ENCODE data around the gene KRT72.

Gene KRT72

GRCh38 chr12:52600941-52601481 is at the start of gene KRT72:
KRT72 (minus strand) TSS chr12:52601463; CDS start chr12:52601452, 11 bp downstream.
- Mint-ChIP-seq H3K4me3 (no peak within 1 kb of the TSS), H3K9me3 (ENCODE audit: low read depth) (no peaks in the 10 kb centered on the region), H3K27ac (no peak within 1 kb of the TSS), H3K27me3 (no peaks in the 10 kb centered on the region), H3K36me3 (peaks cover 9% of the 10 kb centered on the region), H3K4me1 (ENCODE audit: low read depth) (peaks cover 47% of the 10 kb centered on the region)

DNA sequence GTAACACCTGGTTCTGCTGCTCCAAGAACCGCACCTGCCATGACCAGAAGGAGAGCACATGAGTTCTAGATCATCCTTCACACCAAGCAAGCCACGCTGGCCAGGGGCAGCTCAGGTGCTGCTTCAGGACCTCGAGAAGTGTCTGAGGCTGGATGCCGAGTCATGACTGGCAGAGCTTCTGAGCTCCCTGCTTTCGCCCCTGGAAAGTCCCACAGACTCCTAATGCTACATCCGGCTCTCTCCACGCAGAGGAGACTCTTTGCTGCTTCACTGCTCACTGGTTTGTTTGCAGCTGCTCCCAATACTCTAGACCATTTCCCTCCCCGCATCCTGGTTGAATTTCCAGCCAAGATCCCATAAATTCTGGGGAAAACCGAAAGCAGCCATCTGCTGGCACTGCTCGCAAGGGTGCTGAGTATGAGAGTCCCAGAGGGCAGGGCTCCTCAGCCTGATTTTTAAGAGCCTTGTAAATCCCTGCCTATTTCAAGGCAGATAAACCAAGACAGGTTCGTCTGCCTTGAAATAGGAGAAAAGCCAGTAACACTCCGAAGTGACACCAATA is 49.3 kb upstream of the KRT72 start:
- H3K27ac Mint-ChIP-seq: no peak overlapping the region
- H3K4me3 Mint-ChIP-seq: no peak overlapping the region
- H3K9me3 Mint-ChIP-seq (ENCODE audit: low read depth): no peaks in the 10 kb centered on the region
- peaks cover 3% of the 10 kb centered on the region for H3K36me3 Mint-ChIP-seq
- peaks cover 58% of the 10 kb centered on the region for H3K4me1 Mint-ChIP-seq (ENCODE audit: low read depth)
- no peaks in the 10 kb centered on the region for H3K27me3 Mint-ChIP-seq

- H3K27me3 Mint-ChIP-seq: no peaks in the 10 kb centered on the region
Observed at GRCh38 chr12:52649066-52649465, 47.8 kb upstream of the KRT72 start.

DNA sequence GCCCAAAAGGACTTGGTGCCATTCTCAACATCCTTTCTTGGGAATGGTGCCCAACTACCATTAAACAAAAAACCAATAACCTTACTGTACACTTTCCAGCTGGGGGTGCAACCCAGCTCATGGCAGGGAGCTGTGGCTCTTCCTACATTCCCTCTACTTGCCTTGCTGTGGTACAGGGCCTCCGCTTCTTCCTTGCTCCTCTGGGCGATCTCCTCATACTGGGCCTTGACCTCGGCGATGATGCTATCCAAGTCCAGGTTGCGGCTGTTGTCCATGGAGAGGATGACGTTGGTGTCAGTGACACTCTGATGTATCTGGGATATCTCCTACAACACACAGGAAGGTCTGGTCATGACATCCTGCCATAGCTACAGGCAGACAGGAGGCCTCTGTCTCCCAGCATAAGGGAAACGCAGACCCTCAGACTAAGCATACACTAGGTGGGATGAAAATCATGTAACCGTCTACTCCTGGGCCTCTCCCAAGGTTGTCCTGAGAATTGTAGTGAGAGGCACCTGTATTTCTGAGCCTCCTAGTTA is 46.8 kb upstream of the KRT72 start:
- Mint-ChIP-seq H3K4me1 (ENCODE audit: low read depth) (peaks cover 75% of the 10 kb centered on the region), H3K9me3 (ENCODE audit: low read depth) (no peaks in the 10 kb centered on the region), H3K27ac (no peak overlapping the region), H3K36me3 (no peaks in the 10 kb centered on the region), H3K27me3 (no peaks in the 10 kb centered on the region), H3K4me3 (no peak overlapping the region)

More at GRCh38 chr12:52649066-52649465, 47.8 kb upstream of the KRT72 start:
- H3K27ac Mint-ChIP-seq: no peak overlapping the region
- peaks cover 66% of the 10 kb centered on the region for H3K4me1 Mint-ChIP-seq (ENCODE audit: low read depth)
- H3K9me3 Mint-ChIP-seq (ENCODE audit: low read depth): no peaks in the 10 kb centered on the region
- peak overlapping the region; percentile 21 for H3K4me3 Mint-ChIP-seq
- peaks cover 3% of the 10 kb centered on the region for H3K36me3 Mint-ChIP-seq

GRCh38 chr12:52647601-52648000 is 46.3 kb upstream of the KRT72 start:
- H3K9me3 Mint-ChIP-seq (ENCODE audit: low read depth): no peaks in the 10 kb centered on the region
- H3K4me1 Mint-ChIP-seq (ENCODE audit: low read depth): peaks cover 78% of the 10 kb centered on the region
- no peaks in the 10 kb centered on the region for H3K27me3 Mint-ChIP-seq
- H3K27ac Mint-ChIP-seq: no peak overlapping the region
- H3K4me3 Mint-ChIP-seq: no peak overlapping the region
- H3K36me3 Mint-ChIP-seq: no peaks in the 10 kb centered on the region

DNA sequence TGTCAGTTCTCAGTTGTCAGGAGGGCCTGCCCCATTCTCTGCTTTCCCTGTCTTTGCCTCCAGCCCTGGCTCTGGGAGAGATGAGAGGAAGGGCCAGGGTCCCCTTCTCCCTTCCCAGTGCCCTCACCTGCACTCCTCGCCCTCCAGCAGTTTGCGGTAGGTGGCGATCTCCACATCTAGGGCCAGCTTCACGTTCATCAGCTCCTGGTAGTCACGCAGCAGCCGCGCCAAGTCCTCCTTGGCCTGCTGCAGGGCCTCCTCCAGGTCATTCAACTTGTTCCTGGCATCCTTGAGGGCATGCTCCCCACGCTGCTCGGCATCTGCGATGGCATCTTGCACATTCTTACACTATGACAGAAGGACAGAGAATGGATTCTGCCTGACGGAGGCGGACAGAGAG is 45.4 kb upstream of the KRT72 start:
- Mint-ChIP-seq H3K27me3 (no peaks in the 10 kb centered on the region), H3K36me3 (no peaks in the 10 kb centered on the region), H3K4me3 (peak overlapping the region; percentile 69), H3K9me3 (ENCODE audit: low read depth) (no peaks in the 10 kb centered on the region), H3K27ac (peak overlapping the region; percentile 95), H3K4me1 (ENCODE audit: low read depth) (peaks cover 87% of the 10 kb centered on the region)

DNA sequence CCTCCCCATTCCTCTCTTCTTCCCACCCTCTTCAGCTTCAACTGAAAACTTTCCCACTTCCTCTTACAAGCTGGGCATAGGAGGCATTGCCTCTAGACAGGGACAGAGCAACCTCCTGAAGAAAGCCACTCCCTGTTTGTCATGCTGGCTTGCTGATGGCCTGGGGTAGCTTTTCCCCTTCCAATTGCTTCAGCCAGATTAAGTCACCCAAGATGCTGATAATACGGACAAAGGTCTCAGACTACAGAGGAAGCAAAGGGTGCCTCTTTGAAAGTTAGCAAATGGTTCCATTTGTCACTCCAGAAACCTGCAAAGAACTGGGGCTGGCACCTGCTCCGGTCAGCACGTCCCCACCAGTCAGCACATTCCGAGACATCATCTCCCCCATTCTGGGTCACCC is 44.7 kb upstream of the KRT72 start:
- H3K27ac Mint-ChIP-seq: peak overlapping the region; percentile 95
- no peaks in the 10 kb centered on the region for H3K36me3 Mint-ChIP-seq
- H3K9me3 Mint-ChIP-seq (ENCODE audit: low read depth): no peaks in the 10 kb centered on the region
- peak overlapping the region; percentile 69 for H3K4me3 Mint-ChIP-seq
- peaks cover 93% of the 10 kb centered on the region for H3K4me1 Mint-ChIP-seq (ENCODE audit: low read depth)
- H3K27me3 Mint-ChIP-seq: no peaks in the 10 kb centered on the region

- peaks cover 97% of the 10 kb centered on the region for H3K4me1 Mint-ChIP-seq (ENCODE audit: low read depth)
- no peaks in the 10 kb centered on the region for H3K27me3 Mint-ChIP-seq
- peak overlapping the region; percentile 69 for H3K4me3 Mint-ChIP-seq
- no peaks in the 10 kb centered on the region for H3K9me3 Mint-ChIP-seq (ENCODE audit: low read depth)
- peak overlapping the region; percentile 95 for H3K27ac Mint-ChIP-seq
- no peaks in the 10 kb centered on the region for H3K36me3 Mint-ChIP-seq
Observed at GRCh38 chr12:52645120-52645761, 44.0 kb upstream of the KRT72 start.

DNA sequence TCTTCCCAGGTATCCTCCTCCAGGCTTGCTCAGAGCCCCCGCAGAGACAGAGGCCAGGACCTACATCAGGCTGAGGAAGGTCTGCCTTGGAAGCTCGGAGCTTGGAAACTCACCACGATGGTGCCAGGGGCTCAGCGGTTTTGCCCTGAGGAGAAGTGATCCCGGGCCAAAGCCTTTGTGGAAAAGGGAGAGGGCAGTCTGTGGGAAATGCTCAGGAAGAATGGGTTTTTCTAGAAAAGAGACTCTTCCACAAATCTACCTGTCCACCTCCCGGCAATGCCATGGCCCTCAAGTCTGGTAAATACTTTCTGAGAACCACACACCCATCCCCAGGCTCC is 42.8 kb upstream of the KRT72 start:
- no peak overlapping the region for H3K4me3 Mint-ChIP-seq
- H3K27me3 Mint-ChIP-seq: no peaks in the 10 kb centered on the region
- H3K27ac Mint-ChIP-seq: no peak overlapping the region
- H3K9me3 Mint-ChIP-seq (ENCODE audit: low read depth): no peaks in the 10 kb centered on the region
- H3K36me3 Mint-ChIP-seq: no peaks in the 10 kb centered on the region
- peaks cover 86% of the 10 kb centered on the region for H3K4me1 Mint-ChIP-seq (ENCODE audit: low read depth)

DNA sequence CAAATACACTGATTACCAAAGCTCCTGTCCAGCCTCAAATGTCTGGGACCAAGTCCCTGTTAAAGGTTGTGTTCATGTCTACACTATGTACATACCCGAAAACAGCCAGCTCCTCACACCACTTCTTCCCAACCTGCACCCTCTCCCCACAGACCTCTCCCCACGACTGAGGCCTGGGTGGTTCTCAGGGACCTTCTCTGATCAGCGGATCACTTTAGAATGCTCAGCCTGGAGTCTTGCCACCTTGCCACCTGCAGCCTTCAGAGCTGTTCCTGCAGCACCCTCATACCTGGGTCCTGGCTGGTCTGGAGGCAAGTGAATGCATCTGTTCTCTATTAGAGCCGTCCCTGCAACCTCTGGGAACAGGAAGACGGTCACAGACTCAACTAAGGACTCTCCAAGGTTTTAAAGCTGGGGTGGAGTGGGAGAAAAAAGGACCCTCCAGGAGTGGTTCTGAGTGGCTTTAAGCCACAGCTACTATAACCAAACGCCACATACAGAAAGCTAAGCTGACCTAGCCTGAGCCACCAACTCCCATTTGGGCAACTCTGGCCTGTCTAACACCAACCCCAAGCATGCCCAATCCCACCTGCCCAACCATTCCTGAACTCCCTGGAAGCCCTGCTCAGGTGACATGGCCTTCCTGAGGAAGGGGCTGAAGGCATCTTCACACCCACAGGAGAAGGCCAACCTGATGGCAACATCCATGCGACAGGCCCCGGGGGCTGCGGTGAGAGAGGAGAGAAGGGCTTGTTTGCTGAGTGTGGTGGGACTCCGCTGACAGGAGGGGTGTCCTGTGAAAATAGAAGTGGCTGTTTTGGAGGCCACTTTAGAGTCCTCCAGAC is 42.2 kb upstream of the KRT72 start:
- Mint-ChIP-seq H3K27me3 (no peaks in the 10 kb centered on the region), H3K27ac (peak overlapping the region; percentile 67)

GRCh38 chr12:52641468-52641867 is 40.2 kb upstream of the KRT72 start:
- Mint-ChIP-seq H3K27ac (peak overlapping the region; percentile 55), H3K4me3 (peak overlapping the region; percentile 45), H3K36me3 (peaks cover 2% of the 10 kb centered on the region), H3K4me1 (ENCODE audit: low read depth) (peaks cover 71% of the 10 kb centered on the region), H3K27me3 (no peaks in the 10 kb centered on the region), H3K9me3 (ENCODE audit: low read depth) (no peaks in the 10 kb centered on the region)

More for the DNA sequence above, 42.2 kb upstream of the KRT72 start:
- Mint-ChIP-seq H3K36me3 (no peaks in the 10 kb centered on the region), H3K9me3 (ENCODE audit: low read depth) (no peaks in the 10 kb centered on the region), H3K4me1 (ENCODE audit: low read depth) (peaks cover 80% of the 10 kb centered on the region), H3K4me3 (peak overlapping the region; percentile 35)

DNA sequence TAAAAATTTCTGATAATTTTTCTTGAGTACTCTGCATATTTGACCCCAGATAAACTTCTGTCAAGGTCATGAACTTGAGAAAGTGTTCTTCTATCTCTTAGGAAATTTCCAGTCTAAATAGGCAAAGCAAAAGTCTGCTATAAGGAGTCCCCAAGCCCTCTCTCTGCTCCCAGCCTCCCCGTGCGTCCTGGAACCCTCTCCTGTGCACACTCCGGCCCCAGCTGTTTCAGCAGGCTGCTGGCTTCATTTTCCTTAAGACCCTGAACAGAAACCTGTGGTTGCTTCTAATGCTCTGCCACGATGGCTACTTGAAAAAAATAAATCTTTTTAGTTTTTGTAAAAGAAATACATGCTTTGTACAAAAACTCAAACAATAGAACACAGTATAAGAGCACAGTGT is 36.0 kb upstream of the KRT72 start:
- H3K36me3 Mint-ChIP-seq: peaks cover 2% of the 10 kb centered on the region
- no peaks in the 10 kb centered on the region for H3K9me3 Mint-ChIP-seq (ENCODE audit: low read depth)
- H3K4me1 Mint-ChIP-seq (ENCODE audit: low read depth): peaks cover 64% of the 10 kb centered on the region
- H3K27ac Mint-ChIP-seq: no peak overlapping the region
- no peaks in the 10 kb centered on the region for H3K27me3 Mint-ChIP-seq
- H3K4me3 Mint-ChIP-seq: no peak overlapping the region

DNA sequence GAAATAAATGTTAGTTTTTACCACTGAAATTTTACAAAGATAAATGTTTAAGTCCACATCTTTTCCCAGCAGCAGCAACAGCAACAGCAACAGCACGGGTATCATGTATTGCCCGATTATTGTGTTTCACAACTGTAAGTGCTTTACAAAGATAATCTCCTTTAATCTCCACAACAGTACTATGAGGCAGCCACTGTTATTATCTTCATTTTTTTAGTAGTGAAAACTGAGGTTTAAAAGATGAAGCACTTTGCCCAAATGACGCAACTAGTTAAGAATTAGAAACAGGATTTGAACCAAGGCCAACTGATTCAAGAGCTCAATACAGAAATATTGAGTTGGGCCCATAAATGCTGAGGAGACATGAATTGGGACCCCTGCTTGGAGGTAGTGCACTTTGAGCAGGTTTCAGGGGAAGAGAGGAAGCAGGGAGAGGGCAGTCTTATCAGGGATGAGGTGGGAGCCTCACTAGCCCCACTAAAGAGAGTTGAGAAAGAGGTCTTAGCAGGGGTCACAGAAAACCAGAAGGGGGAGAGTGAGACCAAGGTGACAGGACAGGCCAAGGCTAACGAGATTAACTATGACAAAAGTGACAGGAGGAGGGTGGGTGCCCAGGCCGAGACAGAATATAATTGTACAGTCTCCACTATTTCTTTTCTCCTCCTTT is 35.5 kb upstream of the KRT72 start:
- Mint-ChIP-seq H3K4me3 (no peak overlapping the region), H3K9me3 (ENCODE audit: low read depth) (no peaks in the 10 kb centered on the region), H3K27me3 (no peaks in the 10 kb centered on the region), H3K4me1 (ENCODE audit: low read depth) (peaks cover 64% of the 10 kb centered on the region), H3K27ac (no peak overlapping the region), H3K36me3 (peaks cover 2% of the 10 kb centered on the region)

DNA sequence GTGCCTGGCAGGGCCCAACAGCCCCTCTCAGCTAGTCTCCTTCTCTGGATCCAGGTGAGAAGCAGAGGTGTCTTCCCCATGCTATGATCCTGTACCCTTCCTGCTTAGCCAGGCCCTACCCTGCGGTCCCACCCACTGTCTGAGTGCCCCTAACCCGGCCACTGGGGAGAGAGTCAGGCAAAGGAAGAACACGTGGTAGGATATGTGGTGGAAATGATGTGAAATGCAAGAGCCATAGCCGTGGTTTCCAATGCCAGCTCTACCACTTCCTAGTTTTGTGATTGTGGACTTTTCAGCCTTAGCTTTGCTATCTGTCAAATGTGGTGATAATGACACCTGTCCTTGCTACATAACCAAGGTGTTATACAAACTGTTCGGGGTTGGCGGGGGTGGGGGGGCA is 34.9 kb upstream of the KRT72 start:
- Mint-ChIP-seq H3K36me3 (peaks cover 2% of the 10 kb centered on the region), H3K4me1 (ENCODE audit: low read depth) (peaks cover 64% of the 10 kb centered on the region), H3K27ac (peak overlapping the region; percentile 28), H3K9me3 (ENCODE audit: low read depth) (no peaks in the 10 kb centered on the region), H3K27me3 (no peaks in the 10 kb centered on the region), H3K4me3 (no peak overlapping the region)

All from activated naive CD8-positive, alpha-beta T cell (primary cell).